WI38 (cell line): ENCODE measurements around the gene VSTM2B.

Experiments used
- H3K4me3 ChIP-seq: 2 replicates; pipeline ENCODE4 v1.5.1; 2011; ENCODE audit warnings: low read depth, mild to moderate bottlenecking, control low read depth, low read length
- TF ChIP-seq, protein P1 (sequence below): IDR thresholded peaks from 2 replicates; pipeline ENCODE4 v1.5.1; 2012; ENCODE audit warnings: low read depth, mild to moderate bottlenecking, control low read depth, low read length

VSTM2B gene

GRCh38 chr19:29574510-29574909 lies 48.7 kb downstream of the VSTM2B start:
- TF ChIP-seq, protein P1, sequence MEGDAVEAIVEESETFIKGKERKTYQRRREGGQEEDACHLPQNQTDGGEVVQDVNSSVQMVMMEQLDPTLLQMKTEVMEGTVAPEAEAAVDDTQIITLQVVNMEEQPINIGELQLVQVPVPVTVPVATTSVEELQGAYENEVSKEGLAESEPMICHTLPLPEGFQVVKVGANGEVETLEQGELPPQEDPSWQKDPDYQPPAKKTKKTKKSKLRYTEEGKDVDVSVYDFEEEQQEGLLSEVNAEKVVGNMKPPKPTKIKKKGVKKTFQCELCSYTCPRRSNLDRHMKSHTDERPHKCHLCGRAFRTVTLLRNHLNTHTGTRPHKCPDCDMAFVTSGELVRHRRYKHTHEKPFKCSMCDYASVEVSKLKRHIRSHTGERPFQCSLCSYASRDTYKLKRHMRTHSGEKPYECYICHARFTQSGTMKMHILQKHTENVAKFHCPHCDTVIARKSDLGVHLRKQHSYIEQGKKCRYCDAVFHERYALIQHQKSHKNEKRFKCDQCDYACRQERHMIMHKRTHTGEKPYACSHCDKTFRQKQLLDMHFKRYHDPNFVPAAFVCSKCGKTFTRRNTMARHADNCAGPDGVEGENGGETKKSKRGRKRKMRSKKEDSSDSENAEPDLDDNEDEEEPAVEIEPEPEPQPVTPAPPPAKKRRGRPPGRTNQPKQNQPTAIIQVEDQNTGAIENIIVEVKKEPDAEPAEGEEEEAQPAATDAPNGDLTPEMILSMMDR, result no peak
- H3K4me3 ChIP-seq, result no peak overlapping the region

DNA sequence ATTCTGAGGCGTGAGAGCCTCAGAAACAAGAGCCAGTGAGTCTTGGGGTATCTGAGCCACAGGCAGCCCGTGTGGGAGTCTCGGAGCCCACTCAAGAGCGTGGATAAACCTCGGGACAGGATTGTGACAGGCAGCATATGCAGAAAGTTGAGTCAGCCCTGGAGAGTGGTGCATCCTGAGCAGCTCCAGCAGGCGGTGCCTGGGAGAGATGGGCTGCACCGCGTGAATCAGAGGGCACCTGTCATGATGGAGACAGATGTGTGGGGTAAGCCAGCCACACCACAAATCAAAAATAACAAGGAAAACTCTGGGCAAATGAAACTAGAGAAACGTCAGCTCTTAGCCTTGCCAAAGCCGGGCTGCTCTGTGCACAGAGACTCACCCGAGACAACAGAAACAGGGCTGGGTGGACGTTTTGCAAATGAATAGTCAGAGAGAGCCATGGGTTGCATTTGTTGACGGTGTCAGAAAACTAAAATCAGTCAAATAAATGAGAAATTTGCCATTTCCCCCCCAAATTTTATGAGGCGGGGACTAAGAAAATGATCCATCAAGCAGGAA lies 50.3 kb downstream of the VSTM2B start:
- H3K4me3 ChIP-seq, result no peak overlapping the region
- TF ChIP-seq, protein P1, result no peak

- no peak overlapping the region for H3K4me3 ChIP-seq
- TF ChIP-seq, protein P1, result no peak
Measured at GRCh38 chr19:29576761-29577648, 51.2 kb downstream of the VSTM2B start.

GRCh38 chr19:29577649-29577963 lies 51.8 kb downstream of the VSTM2B start:
- no peak overlapping the region for H3K4me3 ChIP-seq
- TF ChIP-seq, protein P1, result no peak

GRCh38 chr19:29578349-29578748 lies 52.6 kb downstream of the VSTM2B start:
- TF ChIP-seq, protein P1, result no peak
- no peak overlapping the region for H3K4me3 ChIP-seq

- TF ChIP-seq, protein P1, result no peak
- no peak overlapping the region for H3K4me3 ChIP-seq
Measured at GRCh38 chr19:29579308-29579910, 53.6 kb downstream of the VSTM2B start.

GRCh38 chr19:29581398-29581797 lies 55.6 kb downstream of the VSTM2B start:
- TF ChIP-seq, protein P1, result no peak

More at GRCh38 chr19:29581398-29581797, 55.6 kb downstream of the VSTM2B start:
- H3K4me3 ChIP-seq, result no peak overlapping the region
